ENCODE results near the gene DOCK10. TPM values are rescaled to one million over a fixed set of nuclear protein-coding genes. Genes with fewer than 3 reads are reported as not detected.

Gene DOCK10
- polyA plus RNA-seq, 1 donor (not counting 4 experiments of a cell fraction or from before 2014, with no cell fraction given): 2.5 TPM

GRCh38 chr2:225090746-225091145, 48.5 kb upstream of the DOCK10 start:
- dilution Hi-C loops (cut with MboI; ENCODE audit: extremely low pct_ligation_motif_present, low sequenced_read_pairs): no loop called here
- H3K9ac ChIP-seq (ENCODE audit: control insufficient read depth, extremely low read depth, insufficient read depth, low read length): no peak overlapping the region
- H3K27ac ChIP-seq (ENCODE audit: control insufficient read depth, insufficient read depth, low read length): no peak overlapping the region

GRCh38 chr2:225086915-225087314, 44.6 kb upstream of the DOCK10 start:
- Histone ChIP-seq H3K9me3 (ENCODE audit: control insufficient read depth, low read depth, low read length) (no peaks in the 10 kb centered on the region), H3K27ac (ENCODE audit: control insufficient read depth, insufficient read depth, low read length) (no peak overlapping the region), H3K27me3 (ENCODE audit: control insufficient read depth, extremely low read depth, insufficient read depth, low read length) (no peaks in the 10 kb centered on the region), H3K36me3 (ENCODE audit: control insufficient read depth in 2 of 2, extremely low read depth in 1 of 2, insufficient read depth in 2 of 2, low read length in 2 of 2) (no peaks in the 10 kb centered on the region), H2AFZ (ENCODE audit: control insufficient read depth, low read length) (no peak overlapping the region), H3K4me2 (ENCODE audit: control insufficient read depth, extremely low read depth, insufficient read depth, low read depth, low read length) (no peak overlapping the region), H3K79me2 (ENCODE audit: control insufficient read depth, insufficient read depth, low read length) (no peaks in the 10 kb centered on the region), H3K9ac (ENCODE audit: control insufficient read depth, extremely low read depth, insufficient read depth, low read length) (no peak overlapping the region), H3K4me3 (ENCODE audit: control insufficient read depth in 2 of 3, extremely low read depth in 1 of 3, insufficient read depth in 2 of 3, low read depth in 1 of 3, low read length in 3 of 3) (no peak overlapping the region), H3K4me1 (ENCODE audit: control insufficient read depth, extremely low read depth, insufficient read depth, low read length) (peaks cover 5% of the 10 kb centered on the region), H4K20me1 (ENCODE audit: control insufficient read depth, extremely low read depth, insufficient read depth, low read length) (no peaks in the 10 kb centered on the region), H3K9me1 (ENCODE audit: control insufficient read depth, extremely low read depth, insufficient read depth, low read length) (no peaks in the 10 kb centered on the region)
- FAIRE-seq (no peak), DNase-seq (ENCODE audit: low read depth, low spot score) (no peak)
- dilution Hi-C loops (cut with MboI; ENCODE audit: extremely low pct_ligation_motif_present, low sequenced_read_pairs): no loop called here
- TF ChIP-seq, protein P1, sequence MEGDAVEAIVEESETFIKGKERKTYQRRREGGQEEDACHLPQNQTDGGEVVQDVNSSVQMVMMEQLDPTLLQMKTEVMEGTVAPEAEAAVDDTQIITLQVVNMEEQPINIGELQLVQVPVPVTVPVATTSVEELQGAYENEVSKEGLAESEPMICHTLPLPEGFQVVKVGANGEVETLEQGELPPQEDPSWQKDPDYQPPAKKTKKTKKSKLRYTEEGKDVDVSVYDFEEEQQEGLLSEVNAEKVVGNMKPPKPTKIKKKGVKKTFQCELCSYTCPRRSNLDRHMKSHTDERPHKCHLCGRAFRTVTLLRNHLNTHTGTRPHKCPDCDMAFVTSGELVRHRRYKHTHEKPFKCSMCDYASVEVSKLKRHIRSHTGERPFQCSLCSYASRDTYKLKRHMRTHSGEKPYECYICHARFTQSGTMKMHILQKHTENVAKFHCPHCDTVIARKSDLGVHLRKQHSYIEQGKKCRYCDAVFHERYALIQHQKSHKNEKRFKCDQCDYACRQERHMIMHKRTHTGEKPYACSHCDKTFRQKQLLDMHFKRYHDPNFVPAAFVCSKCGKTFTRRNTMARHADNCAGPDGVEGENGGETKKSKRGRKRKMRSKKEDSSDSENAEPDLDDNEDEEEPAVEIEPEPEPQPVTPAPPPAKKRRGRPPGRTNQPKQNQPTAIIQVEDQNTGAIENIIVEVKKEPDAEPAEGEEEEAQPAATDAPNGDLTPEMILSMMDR (optimal IDR thresholded peaks at IDR 0.05 in 1 of 3, IDR thresholded peaks at IDR 0.05 in 1 of 3, conservative IDR thresholded peaks at IDR 0.05 in 1 of 3; ENCODE audit: extremely low read depth in 1 of 3, insufficient read depth in 2 of 3, low read length in 3 of 3): no peak

More at GRCh38 chr2:225090746-225091145, 48.5 kb upstream of the DOCK10 start:
- no peaks in the 10 kb centered on the region for H3K79me2 ChIP-seq (ENCODE audit: control insufficient read depth, insufficient read depth, low read length)
- TF ChIP-seq EZH2 (IDR thresholded peaks at IDR 0.05; ENCODE audit: low read length): no peak
- TF ChIP-seq, protein P1 (optimal IDR thresholded peaks at IDR 0.05 in 1 of 3, IDR thresholded peaks at IDR 0.05 in 1 of 3, conservative IDR thresholded peaks at IDR 0.05 in 1 of 3; ENCODE audit: extremely low read depth in 1 of 3, insufficient read depth in 2 of 3, low read length in 3 of 3): no peak
- peaks cover 6% of the 10 kb centered on the region for H3K4me1 ChIP-seq (ENCODE audit: control insufficient read depth, extremely low read depth, insufficient read depth, low read length)
- H4K20me1 ChIP-seq (ENCODE audit: control insufficient read depth, extremely low read depth, insufficient read depth, low read length): no peaks in the 10 kb centered on the region
- no peak overlapping the region for H2AFZ ChIP-seq (ENCODE audit: control insufficient read depth, low read length)
- no peaks in the 10 kb centered on the region for H3K9me1 ChIP-seq (ENCODE audit: control insufficient read depth, extremely low read depth, insufficient read depth, low read length)
- no peaks in the 10 kb centered on the region for H3K9me3 ChIP-seq (ENCODE audit: control insufficient read depth, low read depth, low read length)
- no peaks in the 10 kb centered on the region for H3K36me3 ChIP-seq (ENCODE audit: control insufficient read depth in 2 of 2, extremely low read depth in 1 of 2, insufficient read depth in 2 of 2, low read length in 2 of 2)
- H3K27me3 ChIP-seq (ENCODE audit: control insufficient read depth, extremely low read depth, insufficient read depth, low read length): no peaks in the 10 kb centered on the region
- DNase-seq (ENCODE audit: low read depth, low spot score) (no peak), FAIRE-seq (no peak)
- no peak overlapping the region for H3K4me2 ChIP-seq (ENCODE audit: control insufficient read depth, extremely low read depth, insufficient read depth, low read depth, low read length)
- no peak overlapping the region for H3K4me3 ChIP-seq (ENCODE audit: control insufficient read depth in 2 of 3, extremely low read depth in 1 of 3, insufficient read depth in 2 of 3, low read depth in 1 of 3, low read length in 3 of 3)
